NCI-H1417 (cell line): Measurements from ENCODE around the gene LIMS2.

Source experiments
- DNase-seq, 3 experiments: peaks; one replicate each; lab custom pipeline; 2025; lab: John Stamatoyannopoulos, UW

Gene LIMS2

DNA sequence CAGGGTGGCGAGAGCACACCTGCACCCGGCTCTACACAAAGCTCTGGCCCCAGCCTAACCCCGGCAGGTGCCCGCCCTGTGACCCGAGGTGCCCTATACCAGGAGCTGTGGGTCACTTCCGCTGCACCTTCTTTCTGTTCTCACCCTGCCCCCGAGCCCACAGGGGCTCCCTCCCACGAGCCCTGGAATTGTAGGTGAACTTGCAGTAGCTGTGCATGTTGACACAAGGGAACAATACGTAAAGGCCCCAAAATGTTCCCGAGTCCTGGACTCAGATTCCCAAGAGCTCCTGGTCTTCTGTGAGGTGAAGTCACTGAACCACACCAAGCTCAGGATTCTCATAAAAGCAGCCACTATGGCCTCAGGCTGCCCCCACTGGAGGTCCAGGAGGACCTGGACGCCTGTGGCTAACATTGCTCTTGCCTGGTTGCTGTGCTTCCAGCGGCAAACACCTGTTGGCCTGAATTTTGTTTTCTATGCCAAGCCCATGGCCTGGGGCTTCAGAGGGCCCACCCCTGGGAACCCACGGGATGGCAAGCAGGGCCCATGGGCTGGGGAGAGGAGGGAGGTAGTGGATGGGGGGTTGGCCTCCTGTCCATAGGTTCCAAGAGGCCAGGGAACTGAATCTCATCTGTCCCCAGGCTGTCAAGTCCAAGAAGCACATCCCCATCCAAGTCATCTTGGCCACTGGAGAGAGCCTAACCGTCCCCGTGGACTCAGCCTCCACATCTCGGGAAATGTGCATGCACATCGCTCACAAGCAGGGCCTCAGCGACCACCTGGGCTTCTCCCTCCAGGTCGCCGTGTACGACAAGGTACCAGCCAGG lies 52.6 kb downstream of the LIMS2 start:
- DNase-seq: no peak

DNA sequence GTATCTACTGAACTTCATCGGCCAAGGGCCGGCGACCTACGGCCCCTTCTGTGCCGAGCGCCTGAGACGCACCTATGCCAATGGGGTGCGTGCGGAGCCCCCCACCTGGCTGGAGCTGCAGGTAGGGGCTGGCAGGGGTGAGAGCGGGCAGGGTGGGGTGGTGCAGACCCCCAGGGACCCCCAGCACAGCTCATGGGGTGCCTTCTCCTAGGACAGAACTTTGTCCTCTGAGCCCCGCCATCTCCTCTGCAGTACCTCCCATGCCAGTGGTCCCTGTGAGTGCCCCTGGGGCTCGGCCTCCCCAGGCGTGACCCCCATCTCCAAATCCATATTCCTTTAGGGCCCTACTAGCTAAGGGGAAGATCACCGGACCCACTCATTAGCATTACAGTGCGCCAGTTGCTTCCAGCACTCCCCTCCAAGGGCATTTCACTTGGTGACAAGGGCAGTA lies 53.3 kb downstream of the LIMS2 start:
- DNase-seq: no peak

DNA sequence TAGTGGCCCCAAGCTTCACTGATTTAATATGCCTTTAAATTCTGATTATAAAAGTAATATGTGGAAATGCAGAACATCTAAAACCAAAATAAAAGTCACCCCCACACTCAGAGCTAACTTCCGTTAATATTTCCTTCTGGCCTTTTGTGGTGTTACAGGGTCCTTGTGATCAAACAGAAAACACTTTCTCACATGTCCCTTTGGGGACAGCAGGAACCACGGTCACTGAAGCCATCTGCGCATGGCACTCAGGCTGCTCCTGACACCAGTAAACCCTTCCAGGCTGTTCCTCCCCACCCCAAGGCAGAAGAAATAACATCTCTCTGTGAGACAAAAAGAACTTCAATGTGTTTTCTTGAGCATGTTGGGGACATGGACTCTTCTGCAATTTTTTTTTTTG lies 54.5 kb downstream of the LIMS2 start:
- DNase-seq: no peak

DNA sequence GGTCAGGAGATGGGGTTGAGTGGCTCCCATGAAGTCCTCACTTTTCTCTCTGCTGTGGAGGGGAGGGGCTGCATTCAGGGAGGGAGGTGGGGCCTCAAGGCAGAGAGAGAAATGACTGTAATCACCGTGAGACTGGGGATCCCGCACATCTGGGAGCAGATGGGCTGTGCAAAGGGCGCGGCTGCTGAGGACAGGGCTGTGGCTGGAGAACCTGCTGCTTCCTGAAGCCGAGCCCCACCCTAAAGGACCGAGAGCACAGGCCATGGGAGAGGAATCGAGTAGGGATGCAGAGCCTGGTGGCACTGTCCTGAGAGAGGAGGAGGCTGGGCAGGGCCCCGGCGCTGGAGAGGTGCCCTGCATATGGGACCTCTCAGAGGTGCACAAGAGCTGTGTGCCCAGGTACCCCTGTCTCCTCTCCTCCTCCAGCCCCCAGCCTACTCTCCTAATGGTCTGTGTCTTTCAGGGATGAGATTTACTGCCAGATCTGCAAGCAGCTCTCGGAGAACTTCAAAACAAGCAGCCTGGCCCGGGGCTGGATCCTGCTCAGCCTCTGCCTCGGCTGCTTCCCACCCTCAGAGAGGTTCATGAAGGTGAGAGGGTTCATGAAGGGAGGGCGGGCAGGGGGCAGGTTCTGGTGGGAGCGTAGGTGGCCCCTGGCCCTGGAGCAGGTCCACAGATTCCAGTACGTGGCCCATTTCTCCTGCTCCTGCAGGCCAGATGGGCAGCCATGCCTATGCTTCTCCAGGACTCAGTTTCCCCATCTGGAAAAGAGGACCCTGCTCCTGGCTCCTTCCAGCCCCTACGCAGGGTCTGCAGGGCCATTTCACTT lies 55.2 kb downstream of the LIMS2 start:
- DNase-seq: no peak

DNA sequence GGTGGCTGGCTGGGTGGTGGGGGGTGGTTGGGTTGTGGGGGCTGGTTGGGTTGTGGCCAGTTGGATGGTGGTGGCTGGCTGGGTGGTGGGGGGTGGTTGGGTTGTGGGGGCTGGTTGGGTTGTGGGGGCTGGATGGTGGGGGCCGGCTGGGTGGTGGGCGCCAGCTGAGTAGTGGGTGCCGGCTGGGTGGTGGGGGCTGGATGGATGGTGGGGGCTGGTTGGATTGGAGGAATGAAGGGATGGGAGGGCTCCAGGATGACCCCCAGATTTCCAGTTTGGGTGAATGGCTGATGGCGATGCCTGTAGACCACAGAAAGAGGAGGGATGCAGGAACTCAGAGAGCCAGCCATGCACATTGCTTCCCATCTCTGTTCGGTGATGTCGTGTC lies 56.1 kb downstream of the LIMS2 start:
- no peak for DNase-seq

DNA sequence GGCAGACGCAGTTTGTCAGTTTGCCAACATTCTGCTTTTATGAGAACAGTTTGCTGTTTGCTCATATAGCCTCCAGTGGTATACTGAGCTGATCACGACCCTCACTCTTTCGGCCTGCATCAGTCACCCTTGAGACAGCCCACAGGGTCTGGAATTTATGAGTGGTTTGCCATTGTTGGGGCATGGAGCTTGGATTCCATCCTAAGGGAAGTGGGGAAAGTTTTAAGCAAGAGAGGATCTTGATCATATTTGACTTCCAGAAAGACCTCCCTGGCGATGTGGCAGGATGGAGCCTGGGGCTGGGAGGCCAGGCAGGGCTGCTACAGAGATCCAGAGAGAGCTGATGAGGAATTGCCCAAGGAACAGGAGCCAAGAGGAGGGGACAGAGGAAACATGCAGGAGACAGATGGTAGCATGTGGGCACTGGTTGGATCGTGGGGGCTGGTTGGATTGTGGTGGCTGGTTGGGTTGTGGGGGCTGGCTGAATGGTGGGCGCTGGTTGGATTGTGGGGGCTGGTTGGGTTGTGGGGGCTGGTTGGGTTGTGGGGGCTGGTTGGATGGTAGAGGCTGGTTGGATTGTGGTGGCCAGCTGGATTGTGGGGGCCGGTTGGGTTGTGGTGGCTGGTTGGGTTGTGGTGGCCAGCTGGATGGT lies 56.7 kb downstream of the LIMS2 start:
- no peak for DNase-seq

DNA sequence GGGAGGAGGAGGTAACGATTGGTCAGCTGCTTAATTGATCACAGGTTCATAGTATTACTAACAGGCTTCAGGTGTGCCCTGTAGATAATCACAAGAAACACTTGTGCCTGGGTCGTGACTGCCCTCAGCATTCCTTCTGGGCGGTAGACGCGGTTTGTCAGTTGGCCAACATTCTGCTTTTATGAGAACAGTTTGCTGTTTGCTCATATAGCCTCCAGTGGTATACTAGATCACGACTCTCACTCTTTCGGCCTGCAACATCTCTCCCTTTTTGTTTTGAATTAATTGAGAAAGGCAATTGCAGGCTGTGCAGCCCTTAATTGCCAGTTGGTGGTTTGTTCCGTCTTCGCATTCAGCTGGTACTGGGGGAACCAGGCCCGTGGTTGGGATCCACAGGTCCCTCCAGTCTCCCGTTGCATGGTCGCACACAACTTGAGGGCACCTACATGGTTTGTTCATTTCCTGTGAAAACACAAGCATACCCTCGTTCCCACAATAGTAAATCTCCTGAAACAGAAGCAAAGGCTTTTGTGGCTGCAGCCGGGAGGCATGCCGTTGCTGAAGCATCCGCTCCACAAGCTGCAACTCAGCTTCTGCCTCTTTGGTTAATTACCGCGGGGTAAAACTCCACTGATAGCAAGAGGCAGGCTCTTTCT lies 59.7 kb downstream of the LIMS2 start:
- no peak for DNase-seq

DNA sequence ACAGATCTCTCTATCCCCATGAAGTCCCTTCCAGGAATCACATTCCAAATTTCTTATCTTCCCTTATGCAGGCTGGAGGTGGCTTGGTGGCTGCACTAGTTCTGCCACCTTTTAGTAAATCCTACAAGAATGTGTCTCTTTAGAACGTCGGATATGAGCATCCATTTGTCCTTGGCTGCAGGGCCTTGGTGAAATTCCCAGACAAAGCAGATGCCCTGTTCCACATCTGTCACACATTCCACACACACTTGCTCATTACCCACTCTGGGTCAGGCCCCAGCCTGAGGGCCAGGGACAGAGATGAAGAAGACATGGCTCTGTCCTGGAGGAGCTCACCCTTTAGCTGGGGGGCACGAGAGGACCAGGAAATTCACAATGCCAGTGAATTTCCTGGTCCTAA lies 60.6 kb downstream of the LIMS2 start:
- no peak for DNase-seq

DNA sequence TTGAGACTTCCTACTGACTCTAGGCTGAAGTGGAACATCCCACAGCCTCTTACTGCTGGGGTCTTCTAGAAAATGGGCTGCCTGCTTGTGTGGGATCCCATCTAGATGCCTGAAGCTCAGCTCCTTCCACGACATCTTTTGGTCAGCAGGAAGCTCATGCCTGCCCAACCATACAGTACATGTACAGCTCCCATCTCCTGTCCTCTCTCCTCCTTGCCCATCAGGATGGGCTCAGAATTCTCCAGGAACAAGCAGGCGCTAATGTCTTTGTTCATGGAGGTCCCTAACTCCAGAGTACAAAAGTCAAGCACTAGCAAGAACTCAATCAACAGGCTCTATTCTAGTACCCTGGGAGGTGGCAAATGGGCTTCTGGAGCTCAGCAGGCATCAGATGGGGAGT lies 61.1 kb downstream of the LIMS2 start:
- DNase-seq: no peak

DNA sequence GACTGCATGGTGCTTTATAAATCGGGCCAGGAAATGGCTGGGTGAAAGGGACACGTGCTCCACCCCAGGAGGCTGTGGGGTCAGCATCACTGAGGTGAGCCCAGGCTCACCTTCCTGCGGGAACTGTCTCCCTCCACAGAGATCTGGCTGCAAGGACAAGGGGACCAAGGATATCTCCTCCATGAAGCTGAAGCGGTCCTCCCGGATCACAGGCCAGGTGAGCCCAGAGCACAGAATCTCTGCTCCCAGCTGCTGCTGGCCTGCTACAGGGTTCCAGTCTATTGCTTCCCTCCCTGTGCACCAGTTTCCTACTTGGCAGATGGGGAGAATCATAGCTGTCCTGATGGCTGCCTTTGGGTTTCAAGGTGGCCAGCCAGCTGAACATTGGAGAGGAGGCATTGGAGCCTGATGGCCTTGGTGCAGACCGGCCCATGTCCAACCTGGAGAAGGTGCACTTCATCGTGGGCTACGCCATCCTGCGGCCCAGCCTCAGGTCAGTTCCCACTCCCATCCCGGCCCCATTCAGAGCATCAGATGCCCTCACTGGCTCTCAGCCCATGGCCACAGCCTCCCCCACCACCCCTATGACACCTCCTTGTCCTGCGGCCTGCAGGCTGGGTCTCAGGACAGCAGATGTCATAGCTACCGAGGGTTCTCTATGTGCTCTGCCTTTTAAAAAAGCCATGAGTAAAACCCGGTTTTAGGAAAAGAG lies 63.1 kb downstream of the LIMS2 start:
- DNase-seq: no peak

DNA sequence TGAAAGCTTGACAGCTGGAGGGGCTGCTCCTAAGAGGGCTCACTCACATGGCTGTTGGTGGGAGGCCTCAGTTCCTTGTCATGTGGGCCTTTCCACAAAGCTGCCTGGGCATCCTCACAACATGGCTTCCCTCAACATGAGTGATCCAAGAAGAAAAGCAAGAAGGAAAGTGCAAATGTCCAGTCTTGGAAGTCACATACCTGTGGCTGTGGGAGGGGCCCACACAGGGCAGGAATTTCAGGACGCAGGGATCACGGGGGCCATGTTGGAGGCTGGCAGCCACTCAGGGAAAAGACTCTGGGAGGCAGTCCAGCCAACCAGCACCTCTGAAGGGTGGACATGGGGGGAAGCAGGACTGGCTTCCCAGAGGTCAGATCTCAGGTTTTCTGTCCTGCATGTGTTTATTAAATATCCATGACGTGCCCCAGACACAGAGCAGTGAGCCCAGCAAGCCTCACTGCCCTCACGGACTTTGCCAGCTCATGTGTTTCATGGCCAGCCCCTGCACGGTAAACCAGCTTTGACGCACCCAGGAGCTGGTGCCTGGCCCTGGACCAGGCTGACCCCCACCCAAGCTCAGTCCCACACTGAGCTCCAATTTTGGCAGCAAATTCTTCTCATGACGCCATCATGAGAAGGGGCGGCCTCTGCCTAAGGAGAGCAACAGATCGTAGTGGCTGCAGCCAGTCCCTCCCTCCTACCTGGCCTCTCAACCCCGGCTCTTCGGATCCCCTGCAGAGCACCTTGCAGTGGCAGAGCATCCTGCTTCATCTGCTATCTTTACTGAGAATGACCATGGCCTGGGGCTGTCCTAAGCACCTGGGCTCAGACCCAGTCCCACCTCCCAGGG lies 64.0 kb downstream of the LIMS2 start:
- no peak for DNase-seq

DNA sequence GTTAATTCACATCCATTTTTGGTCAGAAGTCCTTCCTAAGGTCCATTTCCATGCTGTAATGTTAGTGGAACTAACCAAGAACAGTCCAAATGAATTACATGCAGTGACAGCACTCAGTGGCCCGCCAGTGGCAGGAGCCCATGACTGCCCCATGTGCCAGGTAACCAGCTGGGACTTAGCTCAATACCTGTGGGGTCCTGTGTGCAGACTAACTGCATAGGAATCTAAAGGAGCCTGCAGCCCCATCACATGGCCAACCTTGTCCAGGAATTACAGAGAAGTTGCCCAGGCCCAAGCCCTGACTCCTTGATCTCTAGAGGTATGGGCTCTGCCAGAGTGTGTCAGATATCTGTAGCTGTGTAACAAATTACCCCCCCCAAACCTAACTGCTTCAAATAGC lies 64.8 kb downstream of the LIMS2 start:
- no peak for DNase-seq

DNA sequence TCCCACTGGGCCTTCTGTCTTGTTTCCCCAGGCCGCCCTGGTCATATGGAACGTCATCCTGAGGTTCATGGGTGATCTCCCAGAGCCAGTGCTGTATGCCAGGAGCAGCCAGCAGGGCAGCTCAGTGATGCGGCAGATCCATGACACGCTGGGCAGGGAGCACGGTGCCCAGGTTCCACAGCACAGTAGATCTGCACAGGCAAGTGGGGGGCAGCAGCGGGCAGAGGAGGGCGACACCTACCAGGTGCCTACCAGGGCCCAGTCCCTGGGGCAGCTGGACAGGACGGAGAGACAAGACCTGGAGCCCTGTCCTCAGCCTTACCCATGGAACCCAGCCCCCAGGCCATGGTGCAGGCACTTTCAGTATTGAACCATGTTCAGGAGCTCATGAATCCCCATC lies 65.5 kb downstream of the LIMS2 start:
- no peak for DNase-seq

DNA sequence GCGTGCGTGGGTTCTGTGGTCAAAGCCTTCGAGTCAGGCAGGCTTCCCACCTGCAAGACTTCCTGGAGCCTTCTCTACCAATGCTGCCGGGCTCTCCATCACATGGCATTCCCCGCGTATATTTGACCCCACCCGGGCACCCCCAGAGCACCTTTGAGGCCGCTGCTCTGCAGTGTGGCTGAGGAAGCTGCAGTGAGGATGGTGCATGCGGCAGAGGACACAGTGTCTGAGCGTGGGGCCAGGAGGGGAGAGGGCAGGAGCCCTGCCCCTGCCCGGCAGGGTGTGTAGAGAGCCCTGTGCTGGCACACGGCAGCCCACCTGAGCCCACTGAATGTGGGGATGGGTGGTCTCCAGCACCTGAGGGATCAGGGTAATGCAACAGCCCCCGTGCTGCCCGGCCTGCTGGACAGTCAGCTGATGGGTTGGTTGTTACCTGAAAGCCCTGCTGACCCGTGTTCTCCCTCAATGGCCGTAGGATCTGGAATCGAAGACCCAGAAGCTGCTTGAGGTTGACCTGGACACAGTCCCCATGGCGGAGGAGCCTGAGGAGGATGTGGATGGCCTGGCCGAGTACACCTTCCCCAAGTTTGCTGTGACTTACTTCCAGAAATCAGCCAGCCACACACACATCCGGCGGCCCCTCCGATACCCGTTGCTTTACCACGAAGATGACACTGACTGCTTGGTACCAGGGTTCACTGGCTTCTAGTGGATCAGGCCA lies 66.1 kb downstream of the LIMS2 start:
- no peak for DNase-seq

DNA sequence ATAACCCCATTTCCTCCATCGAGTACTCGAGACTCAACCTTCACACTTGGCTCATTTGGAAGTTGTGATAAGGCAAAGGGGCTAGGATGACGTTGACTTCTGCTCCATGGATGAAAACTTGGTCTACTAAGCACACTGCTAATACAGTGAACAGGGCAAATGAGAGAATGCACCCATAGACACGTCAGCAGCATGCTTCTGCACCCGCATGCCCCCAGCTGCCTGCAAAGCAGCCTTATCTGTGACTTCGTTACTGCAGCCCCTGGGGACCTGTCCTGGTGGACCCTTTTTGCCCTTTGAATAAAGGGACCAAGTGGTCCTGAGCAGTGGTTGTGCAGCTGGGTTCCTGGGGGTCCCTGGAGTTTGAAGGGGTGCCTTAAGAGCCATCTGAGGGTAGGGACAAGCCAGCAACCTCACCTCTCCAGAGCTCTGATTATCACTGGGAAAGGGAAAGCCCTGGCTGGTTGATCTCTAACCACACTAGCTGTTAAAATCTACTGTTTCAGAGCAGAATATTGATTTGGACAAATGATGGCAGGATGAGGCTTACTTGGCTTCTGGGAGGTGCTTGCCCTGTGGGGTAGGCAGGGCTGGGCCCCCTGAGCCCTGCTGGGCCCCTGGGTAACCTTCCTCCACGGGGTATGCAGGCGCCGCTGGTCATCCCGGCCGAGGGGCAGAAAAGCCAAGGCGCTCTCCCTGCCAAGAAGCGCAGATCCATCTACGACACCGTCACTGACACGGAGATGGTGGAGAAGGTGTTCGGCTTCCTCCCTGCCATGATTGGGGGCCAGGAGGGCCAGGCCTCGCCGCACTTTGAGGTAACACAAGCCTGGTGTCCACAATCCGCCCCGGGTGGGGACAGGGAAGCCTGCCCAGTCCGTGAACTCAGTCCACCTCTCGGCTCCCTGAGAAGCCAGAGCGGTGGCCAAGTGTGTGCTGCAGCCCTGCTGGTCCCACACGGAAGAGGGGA lies 67.0 kb downstream of the LIMS2 start:
- DNase-seq: no peak

DNA sequence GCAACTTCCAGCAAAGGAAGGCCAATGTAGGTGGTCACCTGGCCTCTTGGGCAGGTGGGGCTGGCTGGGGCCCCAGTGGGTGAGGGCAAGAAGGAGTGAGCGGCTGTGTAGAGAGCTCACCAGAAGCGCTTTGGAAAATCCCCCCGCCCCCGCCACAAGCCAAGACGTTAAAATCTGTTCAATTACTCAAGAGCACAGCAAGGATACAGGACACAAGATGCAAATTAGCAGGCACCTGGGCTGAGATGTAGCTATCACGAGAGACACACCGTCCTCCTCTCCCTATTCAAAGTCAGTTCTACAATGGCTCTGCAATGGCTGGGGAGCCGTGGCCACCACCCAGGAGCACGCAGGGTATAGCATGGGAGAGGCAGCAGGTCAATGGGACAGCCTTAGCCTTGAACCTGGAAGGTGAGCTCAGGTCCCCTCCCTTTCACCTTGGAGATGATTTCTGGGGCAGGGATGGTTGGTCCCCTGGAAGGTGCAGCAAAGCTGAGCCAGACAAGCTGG lies 67.9 kb downstream of the LIMS2 start:
- no peak for DNase-seq

DNA sequence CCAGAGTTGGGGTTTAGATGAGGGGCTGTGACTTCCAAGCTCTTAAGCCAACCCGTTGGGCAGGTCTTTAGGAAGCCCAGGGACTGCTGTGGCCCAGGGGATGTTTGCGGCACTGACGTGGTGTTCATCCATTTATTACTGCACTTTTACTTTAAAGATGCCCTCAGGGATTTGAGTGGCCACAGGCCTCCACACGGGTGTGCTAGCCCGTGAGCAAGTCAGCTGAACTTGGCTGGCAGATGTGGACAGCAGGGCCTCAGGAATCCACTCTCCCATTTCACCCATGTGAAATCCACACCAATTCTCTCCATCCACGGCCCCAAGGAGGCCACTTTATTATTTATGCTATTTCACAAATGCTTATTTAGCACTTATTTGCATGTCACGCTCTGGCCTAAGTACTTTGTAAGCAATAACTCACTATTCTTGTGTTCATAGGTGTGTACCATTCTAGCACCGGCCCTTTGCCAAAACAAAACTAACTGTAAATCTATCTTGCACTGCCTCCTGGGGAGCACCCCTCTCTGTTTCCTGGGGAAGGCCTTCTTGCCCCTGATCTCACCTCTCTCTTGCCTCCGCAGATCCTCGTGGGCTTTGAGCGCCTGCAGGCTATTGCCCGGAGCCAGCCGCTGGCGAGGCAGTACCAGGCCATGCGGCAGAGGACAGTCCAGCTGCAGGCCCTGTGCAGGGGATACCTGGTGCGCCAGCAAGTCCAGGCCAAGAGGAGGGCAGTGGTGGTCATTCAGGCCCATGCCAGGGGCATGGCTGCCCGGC lies 68.5 kb downstream of the LIMS2 start:
- DNase-seq: no peak
